ENCODE results near the gene RNF144A.
A peak's percentile ranks its signal among the peaks of the same experiment; 100 is the strongest.

Gene RNF144A

GRCh38 chr2:6973895-6974545 lies 56.8 kb downstream of the RNF144A start:
- DNase-seq (ENCODE audit: low read depth): peak; percentile 16
- no peak for TF ChIP-seq CTCF (IDR thresholded peaks at IDR 0.05; ENCODE audit: insufficient read depth, low read depth, low read length, missing control alignments)
- no peak overlapping the region for H3K4me3 ChIP-seq (ENCODE audit: low read length)

- peak; percentile 32 for DNase-seq (ENCODE audit: low read depth)
- H3K4me3 ChIP-seq (ENCODE audit: low read length): no peak overlapping the region
- TF ChIP-seq CTCF (IDR thresholded peaks at IDR 0.05; ENCODE audit: insufficient read depth, low read depth, low read length, missing control alignments): no peak
Measured at GRCh38 chr2:6975988-6976387, 58.8 kb downstream of the RNF144A start.

- TF ChIP-seq CTCF (IDR thresholded peaks at IDR 0.05; ENCODE audit: insufficient read depth, low read depth, low read length, missing control alignments): no peak
- H3K4me3 ChIP-seq (ENCODE audit: low read length): no peak overlapping the region
- no peak for DNase-seq (ENCODE audit: low read depth)
Measured at GRCh38 chr2:6977113-6977741, 60.0 kb downstream of the RNF144A start.

GRCh38 chr2:6977786-6978185 lies 60.6 kb downstream of the RNF144A start:
- DNase-seq (ENCODE audit: low read depth): no peak
- H3K4me3 ChIP-seq (ENCODE audit: low read length): no peak overlapping the region
- no peak for TF ChIP-seq CTCF (IDR thresholded peaks at IDR 0.05; ENCODE audit: insufficient read depth, low read depth, low read length, missing control alignments)

GRCh38 chr2:6978991-6979390 lies 61.8 kb downstream of the RNF144A start:
- no peak for DNase-seq (ENCODE audit: low read depth)
- TF ChIP-seq CTCF (IDR thresholded peaks at IDR 0.05; ENCODE audit: insufficient read depth, low read depth, low read length, missing control alignments): no peak

GRCh38 chr2:6982449-6982848 lies 65.2 kb downstream of the RNF144A start:
- no peak for TF ChIP-seq CTCF (IDR thresholded peaks at IDR 0.05; ENCODE audit: insufficient read depth, low read depth, low read length, missing control alignments)
- no peak overlapping the region for H3K4me3 ChIP-seq (ENCODE audit: low read length)
- DNase-seq (ENCODE audit: low read depth): no peak

More at GRCh38 chr2:6978991-6979390, 61.8 kb downstream of the RNF144A start:
- H3K4me3 ChIP-seq (ENCODE audit: low read length): no peak overlapping the region
